ENCODE measurements around the gene ZNF394.
A peak's percentile ranks its signal among the peaks of the same experiment; 100 is the strongest.
"Not testable (repeated sequence)": the region's sequence is repeated elsewhere in the genome, so short reads cannot be mapped to it uniquely, and the experiment has no call there.

Gene ZNF394

GRCh38 chr7:99499721-99500636, at the start of gene ZNF394:
ZNF394 (minus strand) TSS chr7:99500281; CDS start chr7:99500093, 188 bp downstream.
- peak; percentile 90 for DNase-seq (ENCODE audit: low spot score)

- not testable (repeated sequence) for DNase-seq (ENCODE audit: low spot score)
Measured at GRCh38 chr7:99549545-99549944, 49.5 kb upstream of the ZNF394 start.

GRCh38 chr7:99545308-99545707, 45.2 kb upstream of the ZNF394 start:
- DNase-seq (ENCODE audit: low spot score) = not testable (repeated sequence)

GRCh38 chr7:99543916-99544315, 43.8 kb upstream of the ZNF394 start:
- DNase-seq (ENCODE audit: low spot score) = no peak

GRCh38 chr7:99543081-99543671, 43.1 kb upstream of the ZNF394 start:
- DNase-seq (ENCODE audit: low spot score) = no peak

- no peak for DNase-seq (ENCODE audit: low spot score)
Measured at GRCh38 chr7:99541212-99541611, 41.1 kb upstream of the ZNF394 start.

- DNase-seq (ENCODE audit: low spot score) = no peak
Measured at GRCh38 chr7:99540542-99540941, 40.5 kb upstream of the ZNF394 start.

GRCh38 chr7:99539213-99539811, 39.2 kb upstream of the ZNF394 start:
- DNase-seq (ENCODE audit: low spot score) = no peak

- no peak for DNase-seq (ENCODE audit: low spot score)
Measured at GRCh38 chr7:99535667-99536066, 35.6 kb upstream of the ZNF394 start.

GRCh38 chr7:99531354-99531765, 31.3 kb upstream of the ZNF394 start:
- no peak for DNase-seq (ENCODE audit: low spot score)

- DNase-seq (ENCODE audit: low spot score) = no peak
Measured at GRCh38 chr7:99525713-99526440, 25.8 kb upstream of the ZNF394 start.

GRCh38 chr7:99521399-99521798, 21.3 kb upstream of the ZNF394 start:
- no peak for DNase-seq (ENCODE audit: low spot score)

- no peak for DNase-seq (ENCODE audit: low spot score)
Measured at GRCh38 chr7:99514050-99514449, 14.0 kb upstream of the ZNF394 start.

GRCh38 chr7:99505324-99505662, 5.2 kb upstream of the ZNF394 start:
- DNase-seq (ENCODE audit: low spot score) = no peak

GRCh38 chr7:99504603-99505323, 4.7 kb upstream of the ZNF394 start, which contains the start of gene ZKSCAN5:
ZKSCAN5 (plus strand) TSS chr7:99504662; CDS start chr7:99506045, 1,383 bp downstream.
- DNase-seq (ENCODE audit: low spot score) = peak; percentile 98

GRCh38 chr7:99504281-99504602, 4.2 kb upstream of the ZNF394 start:
- DNase-seq (ENCODE audit: low spot score) = no peak

GRCh38 chr7:99501236-99501635, 1.2 kb upstream of the ZNF394 start:
- not testable (repeated sequence) for DNase-seq (ENCODE audit: low spot score)

GRCh38 chr7:99500637-99501009, 542 bp upstream of the ZNF394 start:
- DNase-seq (ENCODE audit: low spot score) = no peak

- DNase-seq (ENCODE audit: low spot score) = peak; percentile 46
Measured at GRCh38 chr7:99499371-99499720, 735 bp downstream of the ZNF394 start.

GRCh38 chr7:99498546-99498944, 1.5 kb downstream of the ZNF394 start:
- no peak for DNase-seq (ENCODE audit: low spot score)

- DNase-seq (ENCODE audit: low spot score) = no peak
Measured at GRCh38 chr7:99497766-99498545, 2.1 kb downstream of the ZNF394 start.

Measured in germinal center (tissue), 1 donor.